ACC112 (cell line): Measurements from ENCODE around the gene RSPH9.

Experiments used
- H2AFZ ChIP-seq: fragments of 200-600 bp; sonication (generic); one replicate; pipeline ENCODE4 v1.6.0; 2017; ENCODE audit warnings: antibody characterized with exemption, low read length; ENCODE audit not compliant: unreplicated experiment
- H3K27ac ChIP-seq: fragments of 200-600 bp; sonication (generic); 2 replicates; pipeline ENCODE4 v1.5.1; 2014; ENCODE audit warnings: low read depth, mild to moderate bottlenecking, antibody characterized with exemption, low read length, moderate library complexity
- H3K27me3 ChIP-seq: fragments of 200-600 bp; sonication (generic); 2 replicates; pipeline ENCODE4 v1.6.1; 2014; ENCODE audit warnings: mild to moderate bottlenecking, antibody characterized with exemption, low read length, moderate library complexity, mixed read lengths; ENCODE audit not compliant: insufficient read depth
- H3K36me3 ChIP-seq: fragments of 200-600 bp; sonication (generic); 2 replicates; pipeline ENCODE4 v1.6.1; 2016; ENCODE audit warnings: mild to moderate bottlenecking, antibody characterized with exemption, low read length, moderate library complexity, mixed read lengths; ENCODE audit not compliant: insufficient read depth
- H3K4me1 ChIP-seq: fragments of 200-600 bp; sonication (generic); one replicate; pipeline ENCODE4 v1.6.1; 2016; ENCODE audit warnings: low read length, mixed read lengths; ENCODE audit not compliant: insufficient read depth, unreplicated experiment, control insufficient read depth
- H3K4me3 ChIP-seq: fragments of 200-600 bp; sonication (generic); 2 replicates; pipeline ENCODE4 v1.5.1; 2014; ENCODE audit warnings: mild to moderate bottlenecking, low read depth, low read length
- H3K79me2 ChIP-seq: fragments of 200-600 bp; sonication (generic); one replicate; pipeline ENCODE4 v1.6.0; 2016; ENCODE audit warnings: low read length; ENCODE audit not compliant: control insufficient read depth, unreplicated experiment, insufficient read depth

Gene RSPH9

DNA sequence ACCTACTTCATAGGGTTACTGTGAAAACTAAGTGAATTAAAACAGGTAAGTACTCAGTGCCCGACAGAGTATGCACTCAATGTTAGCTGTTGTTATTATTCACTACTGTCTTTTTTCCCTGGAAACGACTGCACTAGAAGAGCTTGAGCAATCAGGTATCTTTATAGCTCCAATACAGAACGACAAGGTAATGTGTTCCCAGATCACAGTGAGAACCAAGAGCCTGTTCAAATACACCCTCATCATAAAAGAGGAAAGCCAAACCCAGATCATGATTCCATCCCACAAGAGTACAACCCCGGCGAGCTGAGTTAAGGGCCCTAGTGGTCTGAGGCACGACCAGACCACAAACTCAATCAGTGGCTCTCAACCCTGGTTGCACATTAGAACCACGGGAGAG, 32.9 kb downstream of the RSPH9 start:
- peaks cover 11% of the 10 kb centered on the region for H3K79me2 ChIP-seq

GRCh38 chr6:43678341-43678740, 33.5 kb downstream of the RSPH9 start:
- no peaks in the 10 kb centered on the region for H3K27me3 ChIP-seq
- H3K4me3 ChIP-seq: no peak overlapping the region
- H3K4me1 ChIP-seq: no peaks in the 10 kb centered on the region
- no peak overlapping the region for H2AFZ ChIP-seq
- no peak overlapping the region for H3K27ac ChIP-seq
- peaks cover 17% of the 10 kb centered on the region for H3K79me2 ChIP-seq
- peaks cover 10% of the 10 kb centered on the region; the same call in 1 of the 2 replicates for H3K36me3 ChIP-seq

More for the DNA sequence above, 32.9 kb downstream of the RSPH9 start:
- H3K27me3 ChIP-seq: no peaks in the 10 kb centered on the region
- no peaks in the 10 kb centered on the region for H3K4me1 ChIP-seq
- H3K36me3 ChIP-seq: peaks cover 10% of the 10 kb centered on the region; the same call in 1 of the 2 replicates
- no peak overlapping the region for H3K4me3 ChIP-seq
- H3K27ac ChIP-seq: no peak overlapping the region
- no peak overlapping the region for H2AFZ ChIP-seq

- peaks cover 24% of the 10 kb centered on the region for H3K79me2 ChIP-seq
- peaks cover 10% of the 10 kb centered on the region; the same call in 1 of the 2 replicates for H3K36me3 ChIP-seq
Observed at GRCh38 chr6:43679057-43679456, 34.2 kb downstream of the RSPH9 start.

DNA sequence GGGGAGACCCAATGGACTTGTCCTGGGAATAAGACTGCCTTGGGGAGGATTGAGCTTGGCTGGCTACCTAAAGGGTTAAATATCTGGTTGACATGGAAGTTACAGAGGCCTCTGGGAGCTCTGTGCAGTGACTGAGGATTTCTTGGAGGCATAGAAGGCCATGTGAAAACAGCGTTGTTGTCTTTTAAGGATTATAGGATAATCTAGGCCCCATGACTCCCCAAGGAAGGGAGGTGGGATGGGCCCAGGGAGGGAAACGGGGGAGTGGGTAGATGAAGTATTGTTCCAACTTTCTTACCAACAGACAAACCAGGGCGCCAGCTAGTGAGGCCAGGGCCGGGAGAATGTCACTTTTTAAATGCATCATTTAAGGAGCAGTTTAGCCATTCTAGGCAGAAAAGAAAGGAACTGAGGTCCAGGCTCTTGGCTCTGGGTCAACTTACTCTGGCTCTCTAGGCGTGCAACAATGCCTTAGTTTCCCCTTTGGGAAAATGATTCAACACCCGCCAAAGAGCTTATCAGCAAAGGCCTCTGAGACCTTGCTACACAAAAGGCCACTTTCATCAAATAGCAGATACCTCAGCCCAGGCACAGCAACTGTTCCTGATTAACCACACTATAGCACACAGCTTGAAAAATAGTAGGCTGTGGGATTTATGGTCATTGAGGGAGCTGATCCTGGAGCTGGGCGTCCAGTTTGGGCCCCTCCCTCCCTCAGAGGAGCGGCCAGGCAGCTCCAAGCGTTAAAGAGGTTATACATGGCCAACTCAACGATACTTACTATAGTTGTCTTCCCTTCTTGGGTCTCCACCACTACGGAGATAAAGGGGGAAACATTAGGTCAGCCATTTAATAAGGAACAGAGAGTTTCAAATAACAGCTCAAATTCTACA, 35.7 kb downstream of the RSPH9 start:
- no peaks in the 10 kb centered on the region for H3K4me1 ChIP-seq
- H2AFZ ChIP-seq: no peak overlapping the region
- no peak overlapping the region for H3K27ac ChIP-seq
- H3K79me2 ChIP-seq: peaks cover 36% of the 10 kb centered on the region
- no peaks in the 10 kb centered on the region for H3K27me3 ChIP-seq
- no peak overlapping the region for H3K4me3 ChIP-seq
- H3K36me3 ChIP-seq: peaks cover 10% of the 10 kb centered on the region; the same call in 1 of the 2 replicates

More at GRCh38 chr6:43679057-43679456, 34.2 kb downstream of the RSPH9 start:
- Histone ChIP-seq H3K4me1 (no peaks in the 10 kb centered on the region), H3K27me3 (no peaks in the 10 kb centered on the region), H2AFZ (no peak overlapping the region), H3K27ac (no peak overlapping the region), H3K4me3 (no peak overlapping the region)

DNA sequence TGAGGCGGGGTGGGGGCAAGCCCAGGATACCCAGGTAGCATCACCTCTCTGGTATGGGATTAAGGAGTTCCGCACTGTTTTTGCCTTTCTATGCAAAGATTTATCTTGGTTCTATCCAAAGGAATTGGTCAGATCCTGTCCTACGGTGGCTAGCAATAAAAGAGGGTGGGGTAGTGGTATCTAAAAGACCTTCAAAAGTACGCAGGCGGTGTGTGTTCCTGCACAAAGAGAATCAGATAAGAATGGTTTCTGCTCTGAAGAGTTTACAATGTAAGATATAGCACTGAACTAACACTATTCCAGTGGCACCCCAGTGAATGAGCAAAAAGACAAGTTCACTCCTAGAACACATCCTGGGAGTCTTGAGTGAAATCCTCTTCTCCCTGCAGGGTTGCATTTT, 36.5 kb downstream of the RSPH9 start:
- peaks cover 6% of the 10 kb centered on the region for H3K4me1 ChIP-seq
- H3K36me3 ChIP-seq: peaks cover 10% of the 10 kb centered on the region; the same call in 1 of the 2 replicates
- H3K27me3 ChIP-seq: no peaks in the 10 kb centered on the region
- H2AFZ ChIP-seq: no peak overlapping the region
- H3K27ac ChIP-seq: no peak overlapping the region
- H3K79me2 ChIP-seq: peaks cover 44% of the 10 kb centered on the region
- H3K4me3 ChIP-seq: no peak overlapping the region

GRCh38 chr6:43682724-43683429, 38.0 kb downstream of the RSPH9 start:
- Histone ChIP-seq H3K4me3 (no peak overlapping the region), H3K36me3 (peaks cover 8% of the 10 kb centered on the region; the same call in 1 of the 2 replicates), H3K27ac (no peak overlapping the region), H2AFZ (no peak overlapping the region), H3K27me3 (no peaks in the 10 kb centered on the region), H3K79me2 (peaks cover 59% of the 10 kb centered on the region), H3K4me1 (peaks cover 11% of the 10 kb centered on the region)

- no peak overlapping the region for H3K27ac ChIP-seq
- no peak overlapping the region for H2AFZ ChIP-seq
- no peak overlapping the region for H3K4me3 ChIP-seq
- H3K27me3 ChIP-seq: no peaks in the 10 kb centered on the region
- H3K4me1 ChIP-seq: peaks cover 16% of the 10 kb centered on the region
- H3K36me3 ChIP-seq: 0 out of 2 replicates have a peak, but pooled peaks cover 4% of the 10 kb centered on the region
- peaks cover 65% of the 10 kb centered on the region for H3K79me2 ChIP-seq
Observed at GRCh38 chr6:43683708-43684455, 39.0 kb downstream of the RSPH9 start.

DNA sequence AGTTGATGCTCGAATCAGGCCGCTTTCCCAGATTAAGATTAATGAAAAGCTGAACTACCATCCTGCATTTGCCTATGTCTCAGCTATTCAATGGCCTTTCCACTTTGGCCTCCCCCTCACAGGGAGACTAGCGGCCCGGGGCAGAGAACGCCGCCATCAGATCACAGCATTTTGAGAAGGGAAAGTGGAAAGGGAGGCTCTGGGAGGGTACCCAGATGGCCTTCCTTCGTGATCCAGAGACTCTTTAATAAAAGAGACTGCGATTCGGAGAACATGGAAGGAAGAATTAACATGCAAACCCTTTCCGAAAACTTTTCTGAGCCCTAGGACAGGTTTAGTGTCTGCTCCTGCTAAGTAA, 42.2 kb downstream of the RSPH9 start:
- Histone ChIP-seq H3K36me3 (no peaks in the 10 kb centered on the region), H3K27ac (peak overlapping the region; percentile 71), H3K27me3 (no peaks in the 10 kb centered on the region), H2AFZ (peak overlapping the region; percentile 95), H3K4me1 (peaks cover 16% of the 10 kb centered on the region), H3K79me2 (peaks cover 62% of the 10 kb centered on the region), H3K4me3 (peak overlapping the region; percentile 93)

DNA sequence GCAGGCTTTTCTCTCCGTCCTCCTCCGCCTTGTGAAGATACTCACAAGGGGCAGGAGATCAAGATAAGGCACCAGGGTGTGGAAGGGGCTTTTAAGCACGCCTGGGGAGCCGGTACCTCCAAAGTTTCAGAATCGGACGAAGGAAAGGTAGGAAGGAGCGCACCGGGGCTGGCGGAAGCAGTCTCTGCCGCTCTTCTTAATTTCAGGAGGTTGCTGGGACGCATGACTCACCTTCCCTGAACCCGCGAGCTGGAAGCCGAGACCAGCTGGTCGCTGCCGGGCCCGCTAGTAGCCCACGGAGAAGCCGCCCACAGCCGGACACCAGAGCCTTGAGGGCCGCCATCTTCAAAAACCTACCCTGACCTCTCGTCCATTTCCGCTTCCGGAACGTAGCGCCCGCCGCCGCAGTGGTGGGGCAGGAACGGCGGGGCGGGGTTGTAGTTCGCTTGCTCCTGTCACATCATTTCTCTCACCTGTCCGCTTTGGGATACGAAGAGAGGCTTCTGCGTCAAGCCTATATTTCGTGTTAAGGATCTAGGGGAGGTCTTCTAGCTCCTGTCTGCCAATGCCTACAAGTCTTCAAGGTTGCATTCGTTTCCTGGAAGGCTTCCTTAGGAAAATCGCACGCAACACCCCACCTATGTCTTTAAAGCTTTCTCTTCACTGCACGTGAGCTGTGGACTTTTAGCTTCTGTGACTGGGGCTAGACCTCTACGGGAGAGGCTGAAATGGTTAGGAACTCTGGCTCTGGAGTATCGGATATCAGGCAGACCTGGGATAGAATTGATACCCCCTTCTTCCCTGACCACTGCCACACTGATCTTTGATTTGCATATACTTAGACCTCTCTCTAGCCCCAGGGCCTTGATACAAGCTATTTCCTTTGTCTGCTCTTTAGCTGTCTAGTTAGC, 42.9 kb downstream of the RSPH9 start, which contains the start of gene MRPS18A:
Gene MRPS18A, minus strand, starts transcription at position 355 of the 911 bp plus-strand sequence. Its CDS starts 12 bp downstream, at position 343.
- Histone ChIP-seq H3K4me1 (peaks cover 16% of the 10 kb centered on the region), H3K27me3 (no peaks in the 10 kb centered on the region), H3K27ac (peak within 1 kb of the TSS; percentile 71), H3K79me2 (peaks cover 56% of the 10 kb centered on the region), H3K4me3 (peak within 1 kb of the TSS; percentile 93), H2AFZ (peak within 1 kb of the TSS; percentile 95), H3K36me3 (no peaks in the 10 kb centered on the region)
